Activated CD8-positive, alpha-beta T cell treated with anti-CD3 and anti-CD28 coated beads for 36 hours (primary cell): Measurements from ENCODE around the gene PRKAB1. TPM values are rescaled to one million over a fixed set of nuclear protein-coding genes. Genes with fewer than 3 reads are reported as not detected.
"Not testable (repeated sequence)": the region's sequence is repeated elsewhere in the genome, so short reads cannot be mapped to it uniquely, and the experiment has no call there.

ENCODE experiments used
- ATAC-seq: fragments of 200-7000 bp; cut with Tn5 transposase; one replicate; pipeline ENCODE4 v1.10.0; 2021; ENCODE audit warnings: mild to moderate bottlenecking, moderate library complexity
- CTCF ChIA-PET: fragments of 350-600 bp; sonication (Branson Sonifier 250); formaldehyde crosslinking; loops from one replicate; lab custom pipeline; 2021; ENCODE audit warnings: antibody characterized with exemption; lab: Charles Lee
- POLR2A ChIA-PET: fragments of 350-600 bp; sonication (Branson Sonifier 250); formaldehyde crosslinking; loops from one replicate; lab custom pipeline; 2021; ENCODE audit warnings: antibody characterized with exemption; lab: Charles Lee
- DNase-seq: peaks from one replicate; pipeline ENCODE4 v3.0.0-alpha.2; 2020
- H3K27ac Mint-ChIP-seq: one replicate; pipeline ENCODE4 v1.8.0; 2021; ENCODE audit warnings: mild to moderate bottlenecking, mixed read lengths
- H3K27me3 Mint-ChIP-seq: one replicate; pipeline ENCODE4 v1.8.0; 2021; ENCODE audit warnings: mixed read lengths
- H3K36me3 Mint-ChIP-seq: one replicate; pipeline ENCODE4 v1.8.0; 2021; ENCODE audit warnings: low read depth, mixed read lengths
- H3K4me1 Mint-ChIP-seq: one replicate; pipeline ENCODE4 v1.8.0; 2021; ENCODE audit warnings: low read depth, mixed read lengths
- H3K4me3 Mint-ChIP-seq: one replicate; pipeline ENCODE4 v1.8.0; 2021; ENCODE audit warnings: mild to moderate bottlenecking, moderate library complexity, mixed read lengths
- H3K9me3 Mint-ChIP-seq: one replicate; pipeline ENCODE4 v1.8.0; 2021; ENCODE audit warnings: mixed read lengths
- CTCF ChIP-seq: fragments of 200-600 bp; IDR thresholded peaks from one replicate; pipeline ENCODE4 v1.8.0; 2022; ENCODE audit warnings: antibody characterized with exemption, mild to moderate bottlenecking
- intact Hi-C: fragments of 100-400 bp; cut with micrococcal nuclease; formaldehyde crosslinking; loops from one replicate; pipeline ENCODE4 v1.10.0; 2022
- total RNA-seq, 2 experiments: library from RNA; stranded (reverse); gene quantifications; one replicate each; pipeline ENCODE4 v1.2.3, GENCODE V29; 2021

The PRKAB1 gene
- 10 to 100 TPM; 21.0 to 24.8 TPM for total RNA-seq

GRCh38 chr12:119667577-119668323, at the start of gene PRKAB1:
TSS of gene PRKAB1 (plus strand) at chr12:119668133. CDS start at chr12:119668245, 112 bp downstream.
- peaks cover 46% of the 10 kb centered on the region for H3K4me1 Mint-ChIP-seq
- CTCF ChIA-PET: interaction anchor here (0.7 to 2.4 kb wide), 10 partner anchors 10 to 1631 kb away, joined by 3 to 8 read pairs (median 4); no protein-coding TSS in a partner anchor
- POLR2A ChIA-PET: interaction anchor here (0.9 to 1.3 kb wide), 4 partner anchors 13 to 1651 kb away, joined by 3 to 6 read pairs (median 3); partner anchors contain the start of genes PEBP1 and RFC5

GRCh38 chr12:119618328-119618896, 49.5 kb upstream of the PRKAB1 start:
- intact Hi-C loops, POLR2A ChIA-PET, ATAC-seq, H3K4me1 Mint-ChIP-seq, H3K4me3 Mint-ChIP-seq, DNase-seq, H3K27ac Mint-ChIP-seq, H3K36me3 Mint-ChIP-seq, H3K9me3 Mint-ChIP-seq: not testable (repeated sequence)
- peaks cover 25% of the 10 kb centered on the region for H3K27me3 Mint-ChIP-seq
- CTCF ChIA-PET: interaction anchor here (1.2 kb wide), 1 partner anchor 30 kb away, joined by 3 read pairs; no protein-coding TSS in a partner anchor

More at GRCh38 chr12:119667577-119668323, at the start of gene PRKAB1:
- H3K9me3 Mint-ChIP-seq: no peaks in the 10 kb centered on the region
- DNase-seq: peak; percentile 97
- peak; percentile 80 for TF ChIP-seq CTCF
- ATAC-seq: peak; percentile 96
- no peaks in the 10 kb centered on the region for H3K27me3 Mint-ChIP-seq
- peaks cover 38% of the 10 kb centered on the region for H3K36me3 Mint-ChIP-seq
- H3K27ac Mint-ChIP-seq: peak within 1 kb of the TSS; percentile 95
- H3K4me3 Mint-ChIP-seq: peak within 1 kb of the TSS; percentile 92
- intact Hi-C loops: no loop called here

GRCh38 chr12:119620490-119620889, 47.4 kb upstream of the PRKAB1 start:
- Mint-ChIP-seq H3K4me1 (peaks cover 3% of the 10 kb centered on the region), H3K36me3 (no peaks in the 10 kb centered on the region), H3K27me3 (peaks cover 23% of the 10 kb centered on the region), H3K27ac (no peak overlapping the region), H3K4me3 (no peak overlapping the region), H3K9me3 (peaks cover 8% of the 10 kb centered on the region)
- no peak for TF ChIP-seq CTCF
- ATAC-seq (no peak), DNase-seq (no peak)
- ChIA-PET CTCF (interaction anchor here (0.7 to 1.0 kb wide), 3 partner anchors 14 to 177 kb away, joined by 3 to 4 read pairs (median 3); no protein-coding TSS in a partner anchor), POLR2A (no interaction called here)
- intact Hi-C loops: no loop called here

- POLR2A ChIA-PET: no interaction called here
- ATAC-seq (no peak), DNase-seq (no peak)
- Mint-ChIP-seq H3K27ac (no peak overlapping the region), H3K36me3 (no peaks in the 10 kb centered on the region), H3K27me3 (peaks cover 23% of the 10 kb centered on the region), H3K4me3 (no peak overlapping the region), H3K4me1 (peaks cover 3% of the 10 kb centered on the region), H3K9me3 (peaks cover 8% of the 10 kb centered on the region)
- TF ChIP-seq CTCF: no peak
- intact Hi-C loops: no loop called here
- CTCF ChIA-PET: no interaction called here
Measured at GRCh38 chr12:119621878-119622277, 46.1 kb upstream of the PRKAB1 start.

GRCh38 chr12:119624966-119625365, 43.0 kb upstream of the PRKAB1 start:
- H3K27ac Mint-ChIP-seq: no peak overlapping the region
- no peak for DNase-seq
- intact Hi-C loops: no loop called here
- no peaks in the 10 kb centered on the region for H3K9me3 Mint-ChIP-seq
- H3K4me1 Mint-ChIP-seq: peaks cover 3% of the 10 kb centered on the region
- H3K36me3 Mint-ChIP-seq: no peaks in the 10 kb centered on the region
- H3K4me3 Mint-ChIP-seq: no peak overlapping the region
- peaks cover 18% of the 10 kb centered on the region for H3K27me3 Mint-ChIP-seq
- no peak for TF ChIP-seq CTCF
- ATAC-seq: no peak
- ChIA-PET POLR2A (no interaction called here), CTCF (interaction anchor here (1.7 kb wide), 1 partner anchor 24 kb away, joined by 6 read pairs; no protein-coding TSS in a partner anchor)
